NCI-H748 treated with DMSO at 0.1 percent for 48 hours (cell line): ENCODE results near the gene FAM163B.
"Not testable (repeated sequence)": the region's sequence is repeated elsewhere in the genome, so short reads cannot be mapped to it uniquely, and the experiment has no call there.

Source experiments
- DNase-seq: peaks from one replicate; lab custom pipeline; 2025; lab: John Stamatoyannopoulos, UW

The FAM163B gene

GRCh38 chr9:133566817-133567216, 42.4 kb downstream of the FAM163B start:
- no peak for DNase-seq

GRCh38 chr9:133566382-133566781, 42.8 kb downstream of the FAM163B start:
- DNase-seq: no peak

- DNase-seq: no peak
Measured at GRCh38 chr9:133564451-133565116, 44.6 kb downstream of the FAM163B start.

DNA sequence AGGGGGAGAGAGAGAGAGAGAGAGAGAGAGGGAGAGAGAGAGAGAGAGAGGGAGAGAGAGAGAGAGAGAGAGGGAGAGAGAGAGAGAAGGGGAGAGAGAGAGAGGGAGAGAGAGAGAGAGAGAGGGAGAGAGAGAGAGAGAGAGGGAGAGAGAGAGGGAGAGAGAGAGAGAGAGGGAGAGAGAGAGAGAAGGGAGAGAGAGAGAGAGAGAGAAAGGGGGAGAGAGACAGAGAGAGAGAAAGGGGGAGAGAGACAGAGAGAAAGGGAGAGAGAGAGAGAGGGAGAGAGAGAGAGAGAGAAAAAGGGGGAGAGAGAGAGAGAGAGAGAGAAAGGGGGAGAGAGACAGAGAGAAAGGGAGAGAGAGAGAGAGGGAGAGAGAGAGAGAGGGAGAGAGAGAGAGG, 45.4 kb downstream of the FAM163B start:
- DNase-seq: not testable (repeated sequence)

DNA sequence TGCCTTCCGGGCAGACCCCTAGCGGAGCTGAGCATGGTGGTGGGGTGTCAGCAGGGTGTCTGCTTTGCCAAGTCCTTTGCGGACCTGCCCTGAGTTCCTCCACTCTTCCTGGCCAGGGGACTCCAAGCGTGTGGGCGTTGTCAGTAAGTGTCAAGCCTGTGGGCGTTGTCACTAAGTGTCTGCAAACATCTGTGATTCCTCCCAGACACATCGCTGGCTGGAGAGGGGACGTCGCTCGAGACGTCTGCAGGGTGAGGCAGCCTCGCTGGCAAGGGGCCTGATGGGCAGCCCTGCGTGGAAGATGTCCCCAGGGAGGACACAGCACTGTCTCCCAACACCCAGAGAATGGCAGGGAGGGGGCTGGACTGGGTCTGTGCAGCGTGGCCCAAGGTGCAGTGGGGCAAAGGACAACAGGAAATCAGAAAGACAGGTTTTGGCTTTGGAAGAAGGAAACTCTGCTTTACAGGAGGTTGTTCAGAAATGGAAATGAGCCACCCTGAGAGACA, 45.8 kb downstream of the FAM163B start:
- DNase-seq: no peak

GRCh38 chr9:133562611-133563290, 46.4 kb downstream of the FAM163B start:
- no peak for DNase-seq

- DNase-seq: no peak
Measured at GRCh38 chr9:133561976-133562554, 47.1 kb downstream of the FAM163B start.

GRCh38 chr9:133560944-133561343, 48.2 kb downstream of the FAM163B start:
- DNase-seq: no peak

DNA sequence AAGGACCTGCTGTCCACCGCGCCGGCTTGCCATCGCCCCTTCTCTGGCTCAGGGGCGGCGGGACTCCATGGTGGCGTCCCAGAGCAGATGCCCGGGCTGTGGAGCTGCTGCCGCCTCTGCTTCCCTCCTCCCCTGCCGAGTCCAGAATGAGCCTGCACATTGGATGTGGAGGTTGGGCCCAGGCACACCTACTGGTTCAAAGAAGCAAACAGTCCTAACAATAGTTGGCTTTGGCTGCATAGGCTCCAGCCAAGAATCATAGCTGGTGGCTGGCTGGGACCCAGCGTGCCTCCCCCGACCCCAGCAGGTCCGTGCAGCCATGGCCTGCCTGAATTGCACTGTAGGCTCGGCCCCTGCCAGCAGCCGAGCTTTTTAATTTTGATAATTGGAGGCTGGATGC, 48.9 kb downstream of the FAM163B start:
- no peak for DNase-seq

DNA sequence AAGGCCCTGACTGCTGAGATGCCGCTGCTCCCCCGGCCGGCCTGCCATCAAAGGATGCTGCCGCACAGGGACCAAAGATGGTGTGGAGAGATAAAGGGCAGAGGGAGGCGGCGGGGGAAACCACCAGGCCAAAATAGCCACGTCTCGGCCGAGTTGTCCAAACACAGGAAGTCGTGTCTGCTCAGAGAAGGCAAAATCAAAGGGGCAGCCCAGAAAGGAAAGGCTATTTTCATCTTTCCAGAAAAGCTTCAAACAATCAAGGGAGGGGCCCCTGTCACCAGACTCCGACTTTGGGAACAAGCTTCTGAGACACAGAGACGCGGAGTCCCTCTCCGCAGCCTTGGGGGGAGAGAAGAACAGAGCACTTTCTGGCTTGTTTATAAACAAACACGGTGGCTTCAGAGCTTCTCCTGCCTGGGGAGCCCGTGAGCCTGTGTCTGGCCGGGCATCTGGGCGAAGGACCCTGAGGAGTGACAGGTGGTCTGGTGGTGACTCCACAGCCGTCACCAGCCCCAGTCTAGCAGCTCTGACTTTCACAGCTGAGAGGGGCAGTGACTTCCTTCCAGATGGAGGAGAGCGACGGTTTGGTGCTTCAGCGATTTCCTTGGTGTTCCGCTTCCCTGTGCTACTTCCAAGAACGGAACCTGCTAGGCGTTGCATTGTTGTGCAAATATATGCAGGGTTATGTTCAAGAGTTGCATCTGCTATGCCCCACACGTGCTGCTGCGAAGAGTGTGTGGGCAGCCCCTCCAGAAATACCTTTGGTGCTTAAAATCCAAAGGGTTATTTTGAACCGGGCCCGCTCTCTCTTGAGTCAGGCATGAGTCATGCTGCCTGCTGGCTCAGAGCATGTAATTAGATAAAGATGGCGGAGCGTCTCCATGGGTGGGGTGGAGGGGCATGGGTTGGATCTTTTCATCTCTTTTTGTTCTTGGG, 50.7 kb downstream of the FAM163B start:
- no peak for DNase-seq

DNA sequence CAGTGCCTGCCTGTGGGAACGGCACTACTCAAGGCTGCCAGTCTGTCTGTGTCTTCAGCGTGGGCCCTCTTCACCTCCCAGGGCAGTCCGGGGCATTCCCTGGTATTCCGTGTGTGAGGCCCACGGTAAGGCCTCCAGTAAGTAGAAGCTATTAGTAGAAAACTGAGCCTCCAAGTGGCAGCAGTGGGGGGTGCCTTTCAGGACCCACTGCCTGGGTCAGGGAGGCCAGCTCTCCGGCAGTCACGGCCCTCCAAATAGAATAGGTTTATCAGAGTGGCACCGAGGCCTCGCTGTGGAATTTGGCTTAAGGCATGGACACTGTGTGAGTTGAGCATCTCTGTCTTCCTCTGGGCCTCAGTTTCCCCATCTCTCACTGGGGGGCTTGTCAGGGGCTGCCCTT, 51.6 kb downstream of the FAM163B start:
- DNase-seq: no peak

DNA sequence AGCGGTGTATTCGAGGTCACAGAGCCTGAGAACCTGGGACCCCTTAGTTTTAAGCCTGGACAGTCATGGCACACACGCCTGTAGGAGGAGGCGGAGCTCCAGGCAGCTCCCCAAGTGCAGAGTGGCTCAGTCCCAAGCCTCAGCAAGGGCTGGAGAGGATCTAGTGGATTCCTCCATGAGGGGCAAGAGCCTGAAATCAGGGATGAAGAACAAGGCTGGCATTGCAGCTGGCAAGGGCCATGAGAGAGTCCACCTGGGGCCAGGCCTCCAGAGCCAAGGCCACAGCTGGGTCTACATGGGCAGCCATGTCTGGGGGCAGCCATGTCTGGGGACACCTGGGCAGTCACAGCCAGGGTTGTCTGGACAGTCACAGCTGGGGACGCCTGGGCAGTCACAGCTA, 52.8 kb downstream of the FAM163B start:
- no peak for DNase-seq

GRCh38 chr9:133554729-133555128, 54.5 kb downstream of the FAM163B start:
- DNase-seq: no peak

DNA sequence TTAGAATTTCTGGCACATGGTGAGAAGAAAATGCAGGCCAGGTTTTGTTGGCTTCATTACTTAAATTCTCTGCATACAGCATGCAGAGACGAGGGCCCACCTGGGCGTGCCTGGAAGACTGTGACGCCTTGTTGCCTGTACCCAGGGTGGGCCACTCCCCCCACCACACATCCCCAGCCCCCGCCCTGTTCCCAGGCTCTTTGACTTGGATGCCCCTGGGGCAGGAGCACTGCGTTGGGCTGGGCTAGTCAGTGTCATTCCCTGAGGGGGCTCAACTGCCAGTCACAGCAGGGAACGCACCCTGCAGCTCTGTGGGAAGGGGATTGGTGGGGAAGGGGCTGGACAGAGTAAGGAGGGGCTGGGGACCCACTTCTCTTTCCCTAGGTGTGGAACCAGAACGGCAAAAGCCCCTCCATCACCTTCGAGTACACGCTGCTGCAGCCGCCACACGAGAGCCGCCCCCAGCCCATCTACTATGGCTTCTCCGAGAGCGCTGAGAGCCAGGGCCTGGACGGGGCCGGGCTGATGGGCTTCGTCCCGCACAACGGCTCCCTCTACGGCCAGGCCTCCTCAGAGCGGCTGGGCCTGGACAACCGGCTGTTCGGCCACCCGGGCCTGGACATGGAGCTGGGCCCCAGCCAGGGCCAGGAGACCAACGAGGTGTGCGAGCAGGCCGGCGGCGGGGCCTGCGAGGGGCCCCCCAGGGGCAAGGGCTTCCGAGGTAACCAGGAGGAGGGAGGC, 55.0 kb downstream of the FAM163B start:
- no peak for DNase-seq

DNA sequence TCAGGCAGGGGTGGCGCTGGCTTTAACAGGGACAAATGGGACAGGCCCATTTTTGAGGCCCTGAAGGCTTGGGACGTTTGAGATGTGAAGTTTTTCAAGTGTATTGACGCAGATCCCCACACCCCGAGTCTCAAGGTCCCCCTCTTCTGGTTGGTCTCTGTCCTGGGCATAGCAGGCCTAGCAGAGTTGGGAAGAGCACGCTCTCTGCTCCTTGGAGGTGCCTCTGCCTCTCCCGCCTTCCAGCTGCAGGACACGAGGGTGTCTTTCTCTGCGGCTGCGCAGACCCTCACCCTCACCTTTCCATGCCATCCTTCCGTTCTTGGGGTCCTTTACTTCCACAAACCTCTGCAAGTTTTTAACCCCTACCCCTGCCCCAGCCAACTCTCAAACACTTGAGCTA, 56.1 kb downstream of the FAM163B start:
- no peak for DNase-seq

DNA sequence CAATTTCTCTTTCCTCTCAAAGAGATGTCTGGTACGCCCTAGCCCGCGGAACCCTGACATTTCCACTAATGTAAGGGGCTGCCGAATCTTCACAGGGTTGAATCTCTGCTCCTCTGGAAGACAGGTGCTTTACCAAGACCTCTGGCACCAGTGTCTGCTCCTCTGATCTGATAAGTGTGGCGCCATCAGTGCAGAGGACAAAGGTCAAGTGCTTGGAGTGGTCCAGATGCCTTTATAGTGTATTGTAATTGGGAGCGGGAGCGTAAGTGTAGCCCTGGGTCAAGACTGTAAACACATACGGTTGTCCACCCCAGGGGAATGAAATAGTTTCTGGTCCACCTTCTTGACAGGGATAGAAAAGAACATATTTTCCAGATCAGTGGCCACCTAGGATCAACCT, 57.0 kb downstream of the FAM163B start:
- no peak for DNase-seq

- no peak for DNase-seq
Measured at GRCh38 chr9:133551446-133551845, 57.7 kb downstream of the FAM163B start.

GRCh38 chr9:133547116-133547515, 62.1 kb downstream of the FAM163B start:
- DNase-seq: no peak

DNA sequence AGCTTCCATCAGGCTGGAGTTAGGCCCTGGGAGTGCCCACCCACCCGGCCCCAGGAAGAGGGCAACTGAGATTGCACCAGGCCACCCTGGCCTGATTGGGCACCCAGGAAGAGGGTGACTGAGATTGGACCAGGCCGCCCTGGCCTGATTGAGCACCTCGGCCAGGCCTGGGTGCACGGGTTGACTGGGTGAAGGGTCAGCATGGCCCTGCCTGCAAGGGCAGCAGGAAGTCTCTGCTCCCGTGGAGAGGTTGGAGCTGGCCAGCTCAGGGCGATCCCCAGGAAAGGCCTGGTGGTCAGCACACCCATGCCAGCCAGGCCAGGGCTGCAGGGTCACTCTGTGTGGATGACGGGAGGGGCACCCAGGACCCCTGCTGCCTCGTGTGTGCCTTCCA, 62.9 kb downstream of the FAM163B start:
- no peak for DNase-seq

GRCh38 chr9:133545494-133546286, 63.5 kb downstream of the FAM163B start:
- DNase-seq: no peak
